ENCODE data around the gene CD151. TPM values are rescaled to one million over a fixed set of nuclear protein-coding genes. Genes with fewer than 3 reads are reported as not detected.
A peak's percentile ranks its signal among the peaks of the same experiment; 100 is the strongest.

The CD151 gene
- total and polyA plus RNA-seq, 9 donors = 133 to 178 (median 147) TPM

GRCh38 chr11:828506-829175 lies 4.1 kb upstream of the CD151 start:
- peak overlapping the region; percentile 59 for H3K27ac ChIP-seq (ENCODE audit: low read length)
- no peaks in the 10 kb centered on the region for H3K9me3 ChIP-seq (replicated peaks; ENCODE audit: control insufficient read depth, low read depth, low read length)
- peaks cover 11% of the 10 kb centered on the region for H3K36me3 ChIP-seq (ENCODE audit: control insufficient read depth, insufficient read depth, low read length)
- WGBS (ENCODE audit: insufficient coverage) = 36% methylated on average over 16 of the region's 21 CpGs
- H3K27me3 ChIP-seq (ENCODE audit: control insufficient read depth, insufficient read depth, low read length) = peaks cover 52% of the 10 kb centered on the region
- peak; percentile 66 for DNase-seq
- no peak overlapping the region for H3K4me3 ChIP-seq (ENCODE audit: low read length)
- peaks cover 86% of the 10 kb centered on the region for H3K4me1 ChIP-seq (ENCODE audit: control insufficient read depth, insufficient read depth, low read length)

GRCh38 chr11:829176-829846 lies 3.4 kb upstream of the CD151 start:
- no peak overlapping the region for H3K27ac ChIP-seq (ENCODE audit: low read length)
- H3K4me3 ChIP-seq (ENCODE audit: low read length) = peak overlapping the region; percentile 29
- no peaks in the 10 kb centered on the region for H3K9me3 ChIP-seq (replicated peaks; ENCODE audit: control insufficient read depth, low read depth, low read length)
- WGBS (ENCODE audit: insufficient coverage) = 22% methylated on average over 39 of the region's 40 CpGs
- H3K27me3 ChIP-seq (ENCODE audit: control insufficient read depth, insufficient read depth, low read length) = peaks cover 52% of the 10 kb centered on the region
- peak; percentile 44 for DNase-seq
- H3K4me1 ChIP-seq (ENCODE audit: control insufficient read depth, insufficient read depth, low read length) = peaks cover 86% of the 10 kb centered on the region
- peaks cover 7% of the 10 kb centered on the region for H3K36me3 ChIP-seq (ENCODE audit: control insufficient read depth, insufficient read depth, low read length)

- no peak for DNase-seq
- H3K4me1 ChIP-seq (ENCODE audit: control insufficient read depth, insufficient read depth, low read length) = peaks cover 89% of the 10 kb centered on the region
- H3K27ac ChIP-seq (ENCODE audit: low read length) = no peak overlapping the region
- peaks cover 13% of the 10 kb centered on the region for H3K36me3 ChIP-seq (ENCODE audit: control insufficient read depth, insufficient read depth, low read length)
- 6% methylated on average over 39 of the region's 39 CpGs for WGBS (ENCODE audit: insufficient coverage)
- peaks cover 52% of the 10 kb centered on the region for H3K27me3 ChIP-seq (ENCODE audit: control insufficient read depth, insufficient read depth, low read length)
- H3K9me3 ChIP-seq (replicated peaks; ENCODE audit: control insufficient read depth, low read depth, low read length) = no peaks in the 10 kb centered on the region
- peak overlapping the region; percentile 29 for H3K4me3 ChIP-seq (ENCODE audit: low read length)
Observed at GRCh38 chr11:829847-830294, 2.9 kb upstream of the CD151 start.

DNA sequence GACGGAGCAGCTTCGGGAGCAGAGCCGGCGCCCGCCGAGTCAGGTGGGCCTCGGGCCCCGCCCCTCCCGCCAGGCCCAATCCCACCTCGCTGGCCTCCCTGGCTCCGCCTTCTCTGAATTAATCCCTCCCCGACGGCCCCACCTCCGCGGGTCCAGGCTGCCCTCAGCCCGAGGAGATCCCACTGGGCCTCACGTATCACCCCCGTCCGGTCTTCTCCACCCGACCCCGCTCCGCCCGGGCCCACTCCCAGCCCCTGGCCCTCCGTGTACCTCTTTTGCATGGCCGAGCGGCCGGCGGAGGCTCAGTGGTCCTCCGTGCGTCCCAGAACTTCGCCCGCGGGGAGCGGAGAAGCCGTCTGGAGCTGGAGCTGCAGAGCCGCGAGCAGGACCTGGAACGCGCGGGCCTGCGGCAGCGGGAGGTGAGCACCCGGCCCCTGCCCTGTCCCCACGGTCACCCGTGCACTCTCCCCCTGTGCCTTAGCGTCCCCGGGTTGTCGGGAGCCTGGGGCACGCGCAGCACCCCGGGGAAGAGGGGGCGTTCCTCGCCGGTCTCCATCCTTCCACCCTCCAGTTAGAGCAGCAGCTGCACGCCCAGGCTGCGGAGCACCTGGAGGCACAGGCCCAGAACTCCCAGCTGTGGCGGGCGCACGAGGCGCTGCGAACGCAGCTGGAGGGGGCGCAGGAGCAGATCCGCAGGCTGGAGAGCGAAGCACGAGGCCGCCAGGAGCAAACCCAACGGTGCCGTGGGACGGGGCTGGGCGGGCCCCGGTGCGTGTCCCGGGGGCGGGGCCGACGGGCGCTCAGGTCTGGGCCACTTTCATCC lies 2.2 kb upstream of the CD151 start:
- peaks cover 9% of the 10 kb centered on the region for H3K36me3 ChIP-seq (ENCODE audit: control insufficient read depth, insufficient read depth, low read length)
- H3K27me3 ChIP-seq (ENCODE audit: control insufficient read depth, insufficient read depth, low read length) = peaks cover 49% of the 10 kb centered on the region
- peaks cover 87% of the 10 kb centered on the region for H3K4me1 ChIP-seq (ENCODE audit: control insufficient read depth, insufficient read depth, low read length)
- H3K9me3 ChIP-seq (replicated peaks; ENCODE audit: control insufficient read depth, low read depth, low read length) = no peaks in the 10 kb centered on the region
- no peak overlapping the region for H3K27ac ChIP-seq (ENCODE audit: low read length)
- peak overlapping the region; percentile 29 for H3K4me3 ChIP-seq (ENCODE audit: low read length)
- DNase-seq = peak; percentile 83
- WGBS (ENCODE audit: insufficient coverage) = 2% methylated on average over 75 of the region's 78 CpGs

- peaks cover 14% of the 10 kb centered on the region for H3K36me3 ChIP-seq (ENCODE audit: control insufficient read depth, insufficient read depth, low read length)
- no peaks in the 10 kb centered on the region for H3K9me3 ChIP-seq (replicated peaks; ENCODE audit: control insufficient read depth, low read depth, low read length)
- H3K4me3 ChIP-seq (ENCODE audit: low read length) = no peak overlapping the region
- peak overlapping the region; percentile 84 for H3K27ac ChIP-seq (ENCODE audit: low read length)
- DNase-seq = peak; percentile 77
- WGBS (ENCODE audit: insufficient coverage) = 39% methylated on average over 23 of the region's 31 CpGs
- H3K27me3 ChIP-seq (ENCODE audit: control insufficient read depth, insufficient read depth, low read length) = peaks cover 42% of the 10 kb centered on the region
- peaks cover 79% of the 10 kb centered on the region for H3K4me1 ChIP-seq (ENCODE audit: control insufficient read depth, insufficient read depth, low read length)
Observed at GRCh38 chr11:831118-831864, 1.5 kb upstream of the CD151 start.

GRCh38 chr11:831961-832528 lies 707 bp upstream of the CD151 start:
- 60% methylated on average over 11 of the region's 23 CpGs for WGBS (ENCODE audit: insufficient coverage)
- Histone ChIP-seq H3K4me3 (ENCODE audit: low read length) (peak overlapping the region; percentile 48), H3K27ac (ENCODE audit: low read length) (peak overlapping the region; percentile 84), H3K9me3 (replicated peaks; ENCODE audit: control insufficient read depth, low read depth, low read length) (no peaks in the 10 kb centered on the region), H3K27me3 (ENCODE audit: control insufficient read depth, insufficient read depth, low read length) (peaks cover 38% of the 10 kb centered on the region), H3K4me1 (ENCODE audit: control insufficient read depth, insufficient read depth, low read length) (peaks cover 72% of the 10 kb centered on the region), H3K36me3 (ENCODE audit: control insufficient read depth, insufficient read depth, low read length) (peaks cover 22% of the 10 kb centered on the region)
- DNase-seq = peak; percentile 31

GRCh38 chr11:833114-833791 lies 501 bp downstream of the CD151 start:
- Histone ChIP-seq H3K4me1 (ENCODE audit: control insufficient read depth, insufficient read depth, low read length) (peaks cover 67% of the 10 kb centered on the region), H3K27me3 (ENCODE audit: control insufficient read depth, insufficient read depth, low read length) (peaks cover 35% of the 10 kb centered on the region), H3K9me3 (replicated peaks; ENCODE audit: control insufficient read depth, low read depth, low read length) (no peaks in the 10 kb centered on the region), H3K27ac (ENCODE audit: low read length) (peak overlapping the region; percentile 74), H3K4me3 (ENCODE audit: low read length) (peak overlapping the region; percentile 75), H3K36me3 (ENCODE audit: control insufficient read depth, insufficient read depth, low read length) (peaks cover 34% of the 10 kb centered on the region)
- WGBS (ENCODE audit: insufficient coverage) = 0% methylated on average over 48 of the region's 55 CpGs
- peak; percentile 70 for DNase-seq

DNA sequence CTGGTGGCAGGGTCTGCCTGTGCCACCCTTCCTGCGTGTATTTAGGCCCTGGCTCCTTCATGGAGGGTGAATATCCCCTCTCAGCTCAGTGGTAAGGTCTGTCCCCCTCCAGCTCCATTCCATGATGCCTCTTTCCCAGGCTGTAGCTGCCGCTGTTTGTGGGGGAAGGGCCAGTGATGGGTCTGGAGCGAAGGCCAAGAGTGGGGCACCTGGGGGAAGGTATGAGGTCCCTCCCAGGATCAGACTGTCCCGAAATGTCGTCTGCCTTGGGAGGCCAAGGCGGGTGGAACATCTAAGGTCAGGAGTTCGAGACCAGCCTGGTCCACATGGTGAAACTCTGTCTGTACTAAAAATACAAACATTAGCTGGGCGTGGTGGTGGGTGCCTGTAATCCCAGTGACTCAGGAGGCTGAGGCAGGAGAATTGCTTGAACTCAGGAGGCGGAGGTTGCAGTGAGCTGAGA lies 1.1 kb downstream of the CD151 start:
- H3K27me3 ChIP-seq (ENCODE audit: control insufficient read depth, insufficient read depth, low read length) = peaks cover 31% of the 10 kb centered on the region
- H3K27ac ChIP-seq (ENCODE audit: low read length) = peak overlapping the region; percentile 59
- WGBS (ENCODE audit: insufficient coverage) = 50% methylated on average over 1 of the region's 9 CpGs
- no peaks in the 10 kb centered on the region for H3K9me3 ChIP-seq (replicated peaks; ENCODE audit: control insufficient read depth, low read depth, low read length)
- H3K4me3 ChIP-seq (ENCODE audit: low read length) = peak overlapping the region; percentile 75
- H3K4me1 ChIP-seq (ENCODE audit: control insufficient read depth, insufficient read depth, low read length) = peaks cover 66% of the 10 kb centered on the region
- peaks cover 40% of the 10 kb centered on the region for H3K36me3 ChIP-seq (ENCODE audit: control insufficient read depth, insufficient read depth, low read length)
- no peak for DNase-seq
